ENCODE data around the gene FOXP1.
A peak's percentile ranks its signal among the peaks of the same experiment; 100 is the strongest.

The FOXP1 gene

DNA sequence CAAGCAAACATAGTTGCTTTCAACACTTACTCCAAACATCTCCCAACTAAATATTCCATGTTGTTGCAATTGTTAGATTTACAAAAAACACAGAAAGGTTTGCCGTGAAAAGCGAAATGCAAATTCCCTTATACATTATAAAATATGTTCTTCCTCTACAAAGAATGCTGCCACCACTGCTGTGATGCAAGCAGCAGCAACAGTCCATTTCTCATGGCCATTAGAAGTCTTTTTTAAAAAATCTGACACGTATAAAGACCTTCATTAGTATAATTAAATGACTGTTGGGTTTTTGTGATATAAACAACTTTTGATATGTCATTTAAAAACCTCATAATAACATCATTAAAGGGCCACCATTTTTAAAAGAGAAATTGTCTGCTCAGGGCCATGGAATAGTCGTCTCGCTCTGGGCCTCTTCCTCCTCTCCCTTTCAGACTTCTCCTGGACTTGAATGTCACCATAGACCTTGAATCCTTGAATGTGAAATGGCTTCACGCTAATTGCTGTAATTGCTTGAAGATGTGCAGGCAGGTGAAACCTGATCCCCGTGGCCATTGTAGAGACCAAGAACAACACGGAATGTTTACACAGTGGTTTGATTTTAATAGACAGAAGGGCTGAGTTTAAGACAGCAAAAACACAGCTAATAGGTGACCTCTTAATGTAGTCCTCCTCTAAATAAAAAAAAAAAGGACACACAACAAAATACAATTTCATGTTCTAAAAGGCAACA, 450.4 kb downstream of the FOXP1 start:
- DNase-seq = no peak

DNA sequence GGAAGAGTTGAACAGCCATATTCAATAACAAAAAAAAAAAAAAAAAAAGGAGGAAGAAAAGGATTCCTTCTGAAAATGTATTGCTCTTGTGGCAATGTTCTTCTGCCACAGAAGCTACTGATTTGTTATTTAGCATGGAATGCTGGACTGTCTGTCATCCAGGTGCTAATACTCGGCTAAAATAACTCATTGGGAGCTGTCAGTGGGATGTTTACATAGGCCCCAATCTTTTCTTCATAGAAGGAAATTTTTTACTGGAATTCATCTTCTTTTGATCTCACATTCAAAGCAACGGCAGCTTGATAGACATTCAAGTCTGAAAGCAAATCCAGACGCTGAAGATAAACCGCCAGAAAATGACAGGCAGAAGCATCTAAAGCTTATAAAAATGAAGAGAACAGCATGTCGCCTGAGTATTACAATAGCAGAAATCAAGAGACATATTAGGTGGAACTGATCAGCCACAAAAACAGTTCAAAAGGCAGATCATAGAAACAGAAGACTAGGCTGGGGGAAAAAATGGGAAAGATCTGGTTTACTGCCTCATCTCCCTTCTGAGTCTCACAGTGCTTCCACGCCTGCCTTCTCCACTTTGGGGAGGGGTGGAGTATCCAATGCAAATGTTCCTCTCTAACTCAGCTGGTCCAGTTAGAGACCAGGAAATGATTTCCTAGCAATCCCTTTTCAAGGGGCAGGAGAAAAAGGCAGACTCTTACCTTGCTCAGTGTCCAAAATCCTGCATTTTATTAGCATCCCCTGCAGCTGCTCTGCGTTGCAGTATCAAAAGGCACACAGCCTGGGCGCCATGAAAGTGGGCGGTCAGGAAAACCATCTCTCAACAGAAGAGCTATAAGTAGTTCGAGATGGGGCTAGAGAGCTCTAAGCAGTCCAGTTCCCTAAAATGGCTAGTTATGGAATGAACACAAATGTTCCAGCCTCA, 451.9 kb downstream of the FOXP1 start:
- no peak for DNase-seq

DNA sequence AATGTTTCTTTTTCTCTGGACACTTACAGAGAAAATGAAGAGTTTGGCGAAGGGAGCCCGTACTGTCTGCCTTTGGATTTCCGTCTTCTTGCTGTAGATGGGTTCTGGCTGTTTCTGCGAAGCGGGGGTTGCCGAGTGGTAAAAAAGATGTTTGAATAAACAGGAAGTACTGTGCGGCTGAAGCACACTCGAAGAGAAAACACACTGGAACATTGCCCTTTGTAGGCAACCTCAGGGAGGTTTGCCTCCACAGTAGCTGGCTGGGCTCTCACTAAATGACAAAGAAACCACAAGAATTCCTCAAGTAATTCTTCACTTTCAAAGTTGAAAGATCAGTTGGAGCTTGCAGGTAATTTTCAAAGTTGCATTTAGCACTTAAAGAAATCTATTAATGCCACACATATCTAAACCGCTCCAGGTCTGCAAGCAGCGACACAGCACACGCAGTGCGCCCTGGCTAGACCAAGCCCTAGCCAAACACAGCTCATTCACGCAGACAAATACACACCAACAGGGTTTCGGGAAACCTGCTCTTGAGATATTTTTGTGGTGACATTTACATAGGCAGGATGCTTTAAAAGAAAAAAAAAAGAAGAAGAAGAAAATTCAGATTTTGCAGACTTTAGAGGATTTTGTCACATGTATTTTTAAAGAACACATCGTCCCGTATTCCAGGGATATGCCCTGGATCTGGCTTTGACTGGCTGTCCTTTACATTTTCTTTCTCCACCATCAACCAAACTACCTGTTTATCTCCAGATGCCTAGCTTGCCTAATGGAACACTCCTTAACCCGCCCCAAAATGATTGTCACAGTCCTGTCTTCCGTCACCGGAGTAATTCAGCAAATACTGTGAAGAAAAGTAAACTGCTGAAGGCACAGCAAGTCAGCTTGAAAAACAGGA, 452.8 kb downstream of the FOXP1 start:
- peak; percentile 41 for DNase-seq

DNA sequence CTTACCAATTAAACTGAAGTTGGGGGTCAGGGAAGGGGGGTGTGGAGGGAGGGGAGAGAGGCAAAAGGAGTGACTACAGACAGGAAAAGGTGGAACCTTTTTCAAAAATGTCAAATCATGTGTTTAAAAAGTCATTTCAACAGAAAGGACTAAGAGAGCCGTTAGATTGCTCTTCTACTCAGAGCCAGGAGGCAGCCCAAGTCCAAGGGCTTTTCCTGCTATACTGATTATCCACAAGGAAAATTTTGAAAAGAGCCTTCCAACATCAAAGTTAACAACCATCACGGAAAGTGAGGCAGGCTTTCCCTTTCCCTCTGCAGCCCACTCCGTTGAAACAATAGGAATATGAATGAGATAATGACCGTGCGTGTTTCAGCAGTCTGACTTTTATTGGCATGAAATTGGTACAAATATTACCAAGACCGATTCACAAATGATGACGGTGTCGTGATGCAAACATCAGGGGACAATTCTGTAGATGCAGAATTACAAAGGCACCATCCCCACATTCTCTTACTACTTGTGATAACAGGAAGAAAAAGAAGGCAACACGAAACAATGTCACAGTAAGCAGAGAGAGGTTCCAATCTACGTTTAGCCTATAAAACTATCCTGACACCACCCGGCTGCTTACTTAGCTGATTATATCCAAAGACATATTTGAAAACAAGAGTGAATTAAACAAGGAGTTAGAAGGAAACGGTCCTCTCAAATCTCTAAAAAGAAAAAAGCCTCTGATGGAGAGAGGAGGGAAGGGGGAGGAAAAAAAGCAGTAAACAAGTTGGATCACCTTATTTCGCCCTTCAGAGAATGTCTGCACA, 453.7 kb downstream of the FOXP1 start:
- DNase-seq = no peak

DNA sequence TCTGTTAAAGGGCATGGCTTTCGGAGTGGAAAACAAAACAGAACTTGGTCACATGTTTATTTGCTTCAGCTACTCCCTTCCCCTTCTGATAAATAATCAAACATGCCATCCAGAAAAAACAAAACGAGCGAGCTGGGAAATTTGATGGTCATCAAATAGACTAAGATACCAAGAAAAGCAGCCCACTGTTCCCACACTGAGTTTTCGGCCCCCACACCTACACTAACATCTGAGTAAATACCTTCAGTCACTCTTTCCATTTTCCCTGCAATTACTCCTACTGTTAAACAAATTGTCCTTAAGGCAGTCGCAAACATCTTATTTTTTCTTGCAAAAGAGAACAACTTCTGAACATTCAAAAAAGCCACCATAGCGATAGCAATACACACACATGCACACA, 454.6 kb downstream of the FOXP1 start:
- DNase-seq = no peak

DNA sequence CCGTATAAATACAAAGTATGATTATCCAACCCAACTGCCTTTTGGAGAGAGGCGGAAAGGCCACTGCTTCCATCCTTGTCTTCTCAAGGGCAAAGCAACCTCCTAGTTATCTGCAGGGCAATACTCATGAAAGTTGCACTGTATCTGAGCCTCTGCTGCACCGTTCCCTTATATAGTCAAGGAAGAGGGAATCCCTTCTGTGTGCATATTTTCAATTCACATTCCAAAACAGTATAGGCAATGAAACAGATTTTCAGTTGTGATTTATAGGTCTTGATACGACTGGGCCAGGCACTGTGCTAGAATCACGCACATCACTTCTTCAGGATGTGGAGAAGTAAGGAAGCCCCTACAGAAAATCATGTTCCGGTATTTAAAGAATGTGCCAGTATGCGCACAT, 455.7 kb downstream of the FOXP1 start:
- DNase-seq = no peak

DNA sequence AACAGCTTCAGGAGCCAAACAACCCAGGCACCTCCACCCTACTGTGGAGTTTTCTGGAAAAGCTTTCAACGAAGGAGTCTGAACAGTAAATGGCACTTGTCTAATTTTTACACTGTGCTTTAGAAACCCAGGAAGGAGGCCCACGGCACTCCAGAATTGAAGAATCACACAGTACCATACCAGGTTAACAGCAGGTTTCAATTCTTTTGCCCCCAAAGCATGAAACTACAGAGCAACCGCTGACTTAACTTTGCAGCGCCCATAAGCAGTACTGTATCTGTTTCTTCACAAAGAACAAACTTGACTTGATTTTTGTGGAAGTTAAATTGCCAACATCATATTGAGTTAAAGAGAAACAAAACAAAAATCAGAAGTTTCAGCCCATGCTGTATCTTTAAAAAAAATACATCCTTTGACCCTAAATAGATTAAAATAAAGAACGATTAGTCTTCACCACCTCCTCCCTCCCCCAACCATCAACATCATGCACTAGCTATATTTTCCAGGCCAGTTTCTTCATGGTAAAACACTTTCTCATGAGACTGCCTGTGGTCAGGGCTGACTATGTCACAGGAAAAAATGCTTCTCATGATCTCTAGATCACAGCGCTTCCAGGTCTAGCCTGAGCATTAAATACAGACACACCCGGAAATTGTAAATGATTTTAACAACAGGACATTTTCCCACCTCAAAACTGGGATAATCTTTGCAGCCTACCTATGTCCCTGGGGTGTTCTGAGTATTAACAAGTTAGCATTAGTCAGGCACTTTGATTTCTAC, 456.3 kb downstream of the FOXP1 start:
- DNase-seq = no peak

DNA sequence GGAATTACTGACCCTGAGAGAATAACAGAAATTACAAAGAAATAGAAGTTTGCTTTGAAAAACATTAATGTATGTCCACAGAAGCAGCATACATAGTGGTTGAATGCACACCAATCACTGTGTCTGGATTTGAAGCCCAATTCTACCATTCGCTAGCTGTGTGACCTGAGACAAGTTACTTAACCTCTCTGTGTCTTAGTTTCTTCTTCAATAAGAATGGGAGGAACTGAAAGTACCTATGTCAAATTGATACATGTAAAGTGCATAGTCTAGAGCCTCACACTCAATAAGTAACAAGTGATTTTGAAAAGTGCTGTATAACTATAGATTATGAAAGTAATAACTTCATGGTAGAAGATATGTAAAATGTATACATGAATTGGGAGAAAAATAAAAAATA, 457.8 kb downstream of the FOXP1 start:
- no peak for DNase-seq

DNA sequence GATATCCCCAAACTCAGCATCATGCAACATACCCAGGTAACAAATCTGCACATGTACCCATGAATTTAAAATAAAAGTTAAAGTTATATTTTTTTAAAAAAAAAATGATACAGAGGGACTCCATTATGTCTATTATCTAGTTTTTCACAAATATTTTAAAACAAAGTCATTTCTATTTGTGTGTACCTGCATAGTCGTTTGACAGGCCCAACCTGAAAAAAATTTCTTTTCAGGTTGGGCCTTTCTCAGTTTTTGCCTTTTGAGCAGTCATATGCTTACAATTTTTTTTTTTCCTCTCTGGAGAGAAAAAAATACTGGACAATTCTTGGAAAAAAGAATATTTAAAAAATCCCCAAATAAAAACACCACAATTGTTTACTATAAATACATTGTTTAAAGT, 459.5 kb downstream of the FOXP1 start:
- DNase-seq = no peak

DNA sequence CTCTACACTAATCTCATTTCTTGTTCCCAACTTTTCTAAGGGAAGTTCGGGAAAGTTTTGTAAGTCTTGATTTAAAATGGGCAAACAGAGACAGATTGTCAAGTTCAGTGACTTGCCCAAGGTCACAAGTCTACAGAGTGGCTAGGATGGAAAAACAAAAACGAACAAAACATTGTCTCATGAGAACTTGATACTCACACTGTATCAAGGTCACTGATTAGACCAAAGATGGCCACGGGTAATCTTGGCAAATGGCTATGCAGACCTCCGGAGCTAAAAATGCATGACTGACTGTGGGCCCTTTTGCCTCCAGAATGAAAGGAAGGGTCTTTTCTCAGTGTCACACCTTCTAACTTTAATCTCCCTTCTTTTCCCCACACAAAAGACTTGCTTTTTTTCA, 460.9 kb downstream of the FOXP1 start:
- no peak for DNase-seq

DNA sequence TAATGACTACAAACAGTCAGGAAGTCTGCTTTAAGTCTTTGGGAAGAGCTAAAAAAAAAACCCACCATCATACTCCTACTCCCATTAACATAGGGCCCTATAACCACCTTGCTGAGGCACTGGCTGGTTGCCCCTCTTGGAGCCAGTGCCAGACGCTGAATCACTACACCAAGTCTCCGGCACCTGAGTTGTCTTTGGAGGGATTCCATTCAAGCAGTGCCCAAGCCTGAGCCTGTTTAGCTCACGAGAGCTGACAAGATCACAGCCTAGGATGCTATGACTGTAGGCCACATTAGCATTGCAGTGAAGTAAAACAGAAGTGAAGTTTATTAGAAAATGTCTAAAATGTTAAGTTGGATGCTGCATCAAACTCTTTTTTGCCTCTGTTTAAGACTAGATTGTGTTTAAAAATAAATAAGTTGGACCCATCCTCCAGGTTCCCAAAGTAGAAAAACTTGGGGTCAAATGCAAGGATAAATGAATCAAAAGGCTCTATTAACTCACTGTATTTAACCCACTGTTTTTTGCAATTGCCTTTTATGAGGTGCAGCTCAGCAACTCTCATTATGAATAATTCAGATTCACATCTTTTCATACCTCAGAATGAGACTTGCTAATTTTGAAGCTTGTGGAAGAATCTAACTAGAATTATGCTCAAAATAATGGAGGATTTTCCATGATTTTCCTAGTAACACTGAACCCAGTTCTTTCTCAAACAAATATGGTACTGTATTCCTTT, 461.9 kb downstream of the FOXP1 start:
- DNase-seq = no peak

DNA sequence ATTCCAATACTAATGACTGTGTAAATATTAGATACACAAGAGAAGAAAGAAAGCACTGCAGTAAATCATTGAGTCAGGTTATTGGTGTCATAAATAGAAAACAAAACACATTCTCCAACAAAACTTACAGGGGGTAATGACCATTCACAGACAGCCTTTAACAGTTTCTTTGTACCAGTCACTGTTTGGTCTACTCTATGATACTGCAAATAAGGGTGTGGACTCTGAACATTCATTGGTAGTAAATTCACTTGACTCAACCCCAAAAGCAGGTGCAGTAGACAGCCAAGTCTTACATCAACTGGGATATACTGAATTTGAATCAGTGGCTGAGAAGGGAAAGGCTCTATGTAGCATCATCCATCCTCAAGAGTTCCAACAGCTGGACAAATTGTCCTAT, 463.5 kb downstream of the FOXP1 start:
- no peak for DNase-seq

DNA sequence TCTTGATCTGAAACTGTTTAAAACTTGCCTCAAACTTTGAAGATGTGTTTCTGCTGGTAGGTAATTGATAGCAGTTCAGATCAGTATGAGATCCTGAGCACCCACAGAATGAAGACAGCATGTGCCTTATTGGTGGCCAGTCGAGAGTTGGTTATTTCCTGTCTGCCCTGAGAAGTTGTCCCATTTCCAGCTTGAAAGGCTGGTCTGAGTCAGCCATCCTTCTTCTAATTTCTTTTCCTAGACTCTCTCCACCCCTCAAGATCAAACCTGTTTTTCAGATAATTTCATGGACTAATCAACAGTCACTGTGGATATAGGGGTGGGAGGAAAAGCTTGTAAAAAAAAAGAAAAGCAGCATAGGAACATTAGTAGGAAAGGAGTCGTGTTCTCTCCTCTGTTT, 464.4 kb downstream of the FOXP1 start:
- DNase-seq = no peak

DNA sequence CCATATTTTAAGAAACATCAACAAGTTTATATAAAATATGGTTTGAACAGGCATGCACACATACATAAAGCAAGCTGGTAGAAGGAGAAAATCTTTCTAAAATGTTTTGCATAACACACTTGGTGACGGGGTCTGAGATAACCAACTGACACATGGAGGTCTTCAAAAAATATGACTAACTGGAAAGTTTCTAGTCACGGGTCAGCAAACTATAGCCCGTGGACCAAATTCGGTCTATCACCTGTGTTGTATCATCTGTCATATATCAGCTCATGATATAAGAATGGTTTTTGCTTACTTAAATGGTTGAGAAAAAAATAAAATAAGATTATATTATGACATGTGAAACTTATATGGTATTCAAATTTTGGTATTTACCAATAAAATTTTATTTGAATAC, 465.1 kb downstream of the FOXP1 start:
- no peak for DNase-seq

DNA sequence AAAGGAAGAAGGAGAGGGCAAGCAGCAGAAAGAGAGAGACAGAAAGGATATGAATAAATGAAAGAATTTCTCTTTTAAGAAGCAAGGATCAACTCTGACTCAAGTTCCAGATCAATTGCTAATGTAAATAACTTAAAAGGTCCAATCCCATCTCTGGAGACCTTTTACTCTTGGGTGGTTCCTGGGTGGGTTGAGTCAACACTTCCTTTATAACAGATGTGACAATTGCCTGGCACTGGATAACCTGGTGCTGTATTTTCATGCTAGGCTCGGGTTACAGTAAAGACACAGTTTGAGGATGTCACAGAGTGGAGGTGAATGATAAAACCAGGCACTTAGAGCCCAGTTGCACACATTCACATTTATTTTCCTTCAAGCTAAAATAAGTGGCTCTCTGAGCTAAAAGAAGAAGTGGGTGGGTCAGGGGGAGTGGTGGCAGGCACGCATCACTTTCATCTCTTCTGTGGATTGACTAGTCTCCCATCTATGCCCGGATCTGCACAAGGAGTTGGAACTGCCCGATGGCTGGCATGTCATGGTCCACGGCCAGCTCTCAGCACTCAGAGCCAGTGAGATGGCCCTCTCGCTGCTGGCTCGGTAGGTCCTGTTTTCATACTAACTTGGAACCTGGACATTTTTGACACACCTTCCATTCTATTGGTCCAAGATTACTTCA, 465.8 kb downstream of the FOXP1 start:
- DNase-seq = no peak

DNA sequence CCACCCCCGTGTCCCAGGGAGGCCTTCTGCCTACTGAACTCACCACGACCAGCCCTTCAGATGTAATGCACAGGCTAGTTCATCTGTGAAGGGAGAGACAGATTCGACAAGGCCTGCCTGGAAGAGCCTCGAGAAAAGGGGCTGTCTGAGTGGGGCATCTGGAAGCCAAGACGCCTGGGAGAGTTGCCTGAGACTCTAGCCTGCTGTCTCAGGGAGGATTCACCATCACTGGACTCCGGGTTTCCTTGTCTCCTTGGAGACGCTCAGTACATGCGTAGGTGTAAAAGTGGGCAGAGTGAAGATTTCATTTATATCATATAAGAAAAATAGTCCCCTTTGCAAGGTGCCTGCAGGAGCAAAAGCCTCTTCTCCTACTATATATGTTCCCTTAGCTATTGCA, 468.9 kb downstream of the FOXP1 start:
- DNase-seq = no peak

DNA sequence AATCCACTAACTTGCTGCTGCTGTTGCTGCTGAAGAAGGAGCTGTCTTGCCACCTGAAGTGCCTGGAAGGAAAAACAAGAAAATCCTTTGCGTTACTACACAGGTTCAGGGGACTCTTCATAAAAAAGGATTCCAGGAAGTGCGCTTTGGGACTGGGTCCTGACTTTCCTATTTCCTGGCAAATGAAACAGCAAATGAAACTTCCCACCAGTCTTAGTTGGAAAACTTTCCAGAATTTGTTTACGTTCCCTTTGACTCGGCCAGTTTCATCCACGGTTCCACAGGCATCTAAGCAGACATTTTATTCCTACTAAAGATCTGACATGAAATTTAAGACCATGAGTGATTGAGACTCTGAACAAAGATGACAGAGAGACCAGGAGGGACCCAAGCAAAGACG, 471.0 kb downstream of the FOXP1 start:
- no peak for DNase-seq

DNA sequence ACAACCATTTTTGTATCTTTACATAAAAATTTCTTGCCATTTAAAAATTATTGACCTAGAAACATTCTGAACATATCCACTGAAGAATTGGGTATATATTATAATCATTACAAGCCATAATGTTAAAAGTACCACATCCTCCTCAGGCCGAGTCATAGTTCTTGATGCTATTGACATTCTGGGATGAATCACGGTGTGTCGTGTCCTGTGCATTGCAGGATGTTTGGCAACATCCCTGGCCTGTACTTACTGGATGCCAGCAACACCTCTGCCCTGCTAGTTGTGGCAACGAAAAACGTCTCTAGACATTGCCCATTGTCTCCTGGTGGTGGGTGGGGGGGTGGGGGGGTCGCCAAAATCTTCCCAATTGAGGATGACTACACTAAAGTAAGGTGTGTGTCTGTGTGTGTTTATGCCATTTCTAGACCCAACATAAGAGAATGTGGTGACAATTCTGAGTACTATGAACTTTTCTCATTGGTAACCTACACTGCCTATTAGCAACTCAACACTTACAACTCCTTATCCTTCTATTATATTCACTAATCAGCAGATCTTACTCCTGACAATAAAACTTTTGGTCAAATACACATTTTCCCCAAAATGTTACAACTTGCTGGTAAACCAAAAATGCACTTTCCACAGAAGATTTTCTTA, 471.6 kb downstream of the FOXP1 start:
- DNase-seq = no peak

All from effector CD8-positive, alpha-beta T cell (primary cell).